GM18861 (cell line): ENCODE data around the gene NPIPB6.
A peak's percentile ranks its signal among the peaks of the same experiment; 100 is the strongest.

Source experiments
- ATAC-seq: cut with Tn5 transposase; IDR thresholded peaks from one replicate; pipeline ENCODE4 v1.9.1; 2021; ENCODE audit not compliant: unreplicated experiment

The NPIPB6 gene

DNA sequence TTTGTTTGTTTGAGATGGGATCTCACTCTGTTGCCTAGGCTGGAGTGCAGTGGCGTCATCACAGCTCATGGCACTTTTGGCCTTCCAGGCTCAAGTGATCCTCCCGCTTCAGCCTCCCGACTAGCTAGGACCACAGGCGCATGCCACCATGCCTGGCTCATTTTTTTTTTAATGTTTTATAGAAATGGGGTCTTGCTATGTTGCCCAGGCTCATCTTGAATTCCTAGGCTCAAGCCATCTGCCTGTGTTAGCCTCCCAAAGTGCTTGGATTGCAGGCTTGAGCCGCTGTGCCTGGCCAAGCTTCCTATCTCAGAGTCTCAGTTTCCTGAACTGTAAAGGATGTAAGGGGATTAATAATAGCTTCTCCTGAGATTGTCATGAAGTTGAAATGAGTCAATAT, 63.0 kb downstream of the NPIPB6 start:
- ATAC-seq: no peak

DNA sequence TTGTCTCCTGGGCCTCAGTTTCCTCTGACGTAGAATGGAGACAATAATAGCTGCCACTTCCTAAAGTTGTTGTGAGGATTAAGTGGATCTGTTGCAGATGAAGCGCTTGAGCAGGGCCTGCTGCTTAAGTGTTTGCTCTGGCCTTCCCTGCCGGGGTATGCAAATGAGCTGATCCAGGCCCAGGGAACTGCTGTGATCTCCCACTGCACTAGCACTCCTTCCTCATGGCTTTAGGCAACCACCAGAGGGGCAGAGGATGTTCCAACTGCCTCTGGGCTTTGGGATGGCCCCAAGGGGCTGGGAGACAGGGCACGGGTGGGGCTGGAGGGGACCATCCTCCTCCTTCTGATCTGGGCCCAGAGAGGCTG, 64.8 kb downstream of the NPIPB6 start:
- ATAC-seq: no peak

DNA sequence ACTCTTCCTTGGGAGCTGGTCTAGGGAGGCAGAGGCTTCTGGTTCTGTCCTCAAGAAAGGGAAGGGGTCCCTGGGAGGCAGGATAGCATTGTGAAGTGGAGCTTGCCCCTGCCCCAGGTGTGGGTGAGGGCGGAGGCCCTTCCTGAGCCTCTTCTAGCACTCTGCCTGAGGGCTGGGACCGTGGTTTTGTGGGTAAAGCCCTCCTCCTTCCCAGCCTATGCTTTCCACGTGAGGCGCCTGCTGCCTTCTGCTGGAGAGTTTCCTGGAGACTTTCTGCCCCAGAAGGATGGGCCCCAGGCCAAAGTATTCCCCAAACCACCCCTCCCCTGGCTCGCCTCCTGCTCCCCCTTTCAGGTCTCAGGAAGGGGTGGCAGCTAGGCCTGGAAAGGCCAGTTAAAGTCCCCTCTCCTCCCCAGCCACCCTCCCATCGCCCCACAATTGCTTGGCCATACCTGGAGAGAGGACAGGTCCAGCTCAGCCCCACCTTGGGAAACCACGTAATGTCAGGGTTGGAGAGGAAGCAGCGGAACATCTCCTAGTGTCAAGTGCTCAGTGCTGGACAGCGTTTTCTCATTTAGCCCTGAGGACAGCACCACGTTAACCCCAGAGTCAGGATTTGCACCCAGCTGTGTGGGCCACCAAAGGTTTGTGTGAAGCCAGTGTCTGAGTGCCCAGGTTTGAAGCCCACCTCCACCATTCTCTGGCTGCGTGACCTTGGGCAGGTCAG, 65.4 kb downstream of the NPIPB6 start:
- no peak for ATAC-seq

DNA sequence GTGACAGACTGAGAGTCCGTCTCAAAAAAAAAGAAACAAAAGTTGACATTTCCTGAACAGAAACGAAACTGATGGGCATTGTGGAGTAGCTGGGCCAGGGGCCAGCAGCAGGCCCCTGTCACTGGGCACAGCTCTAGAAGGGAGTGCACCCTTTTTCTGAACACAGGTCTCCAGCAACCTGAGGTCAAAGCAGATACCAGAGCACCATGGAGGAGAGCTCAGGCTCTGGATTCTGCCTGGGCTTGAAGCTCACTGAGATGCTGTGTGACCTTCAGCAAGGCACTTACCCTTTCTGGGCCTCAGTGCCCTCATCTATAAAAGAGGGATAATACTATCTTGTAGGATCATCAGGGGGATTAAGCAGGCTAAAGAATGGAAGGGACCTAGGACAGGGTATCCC, 66.0 kb downstream of the NPIPB6 start:
- no peak for ATAC-seq

DNA sequence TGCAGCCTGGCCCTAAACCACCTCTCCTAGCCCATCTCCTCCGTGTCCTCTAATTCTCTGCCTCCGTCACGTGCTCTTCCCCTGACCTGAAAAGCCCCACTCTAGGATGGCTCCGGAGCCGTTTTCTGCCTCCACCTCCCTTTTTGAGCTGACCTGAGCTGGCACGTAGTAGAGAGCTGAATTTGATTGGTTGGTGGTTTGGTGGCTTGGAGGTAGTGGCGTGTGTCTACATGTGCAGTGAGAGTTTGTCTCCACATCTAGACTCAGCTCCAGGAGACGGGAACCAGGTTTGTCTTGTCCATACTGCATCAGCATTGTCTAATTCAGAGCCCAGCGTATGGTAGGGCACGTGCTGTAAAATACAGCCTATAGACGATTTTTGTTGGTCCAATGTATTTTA, 68.0 kb downstream of the NPIPB6 start:
- ATAC-seq: no peak

DNA sequence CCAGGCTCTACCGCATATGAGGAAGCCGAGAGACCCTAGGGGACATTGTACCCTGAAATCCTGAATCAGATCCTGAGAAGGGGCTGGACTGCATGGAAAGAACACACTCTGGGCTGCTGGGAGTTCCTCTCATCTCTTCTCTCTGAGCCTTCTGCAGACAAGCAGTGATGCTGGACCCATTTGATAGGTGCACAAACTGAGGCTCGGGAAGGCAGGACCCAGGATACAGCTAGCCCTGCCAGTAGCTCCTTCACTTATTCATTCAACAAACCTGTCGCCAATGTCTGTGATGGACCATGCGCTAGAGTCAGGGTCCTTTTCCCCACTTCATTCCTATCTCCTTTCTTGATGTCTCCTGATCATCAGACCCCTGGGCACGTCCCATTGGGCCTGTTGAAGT, 69.1 kb downstream of the NPIPB6 start:
- no peak for ATAC-seq

DNA sequence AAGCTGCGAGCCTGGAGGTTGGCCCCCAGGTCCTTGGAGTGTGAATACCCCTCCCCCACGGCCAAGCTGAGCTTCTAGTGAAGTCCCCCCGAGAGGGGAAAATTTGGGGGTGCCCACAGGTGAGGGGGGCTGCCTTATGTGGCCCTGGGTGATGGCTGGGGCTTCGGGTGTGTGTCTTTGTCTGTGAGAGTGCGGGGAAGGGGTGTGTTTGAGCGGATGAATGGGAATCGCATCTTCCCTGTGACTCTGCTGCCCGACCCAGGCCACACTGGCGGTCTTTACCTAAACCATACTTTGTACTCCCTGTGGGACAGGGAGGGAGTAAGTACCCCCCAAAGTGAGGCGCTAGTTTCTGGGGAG, 69.7 kb downstream of the NPIPB6 start:
- no peak for ATAC-seq

DNA sequence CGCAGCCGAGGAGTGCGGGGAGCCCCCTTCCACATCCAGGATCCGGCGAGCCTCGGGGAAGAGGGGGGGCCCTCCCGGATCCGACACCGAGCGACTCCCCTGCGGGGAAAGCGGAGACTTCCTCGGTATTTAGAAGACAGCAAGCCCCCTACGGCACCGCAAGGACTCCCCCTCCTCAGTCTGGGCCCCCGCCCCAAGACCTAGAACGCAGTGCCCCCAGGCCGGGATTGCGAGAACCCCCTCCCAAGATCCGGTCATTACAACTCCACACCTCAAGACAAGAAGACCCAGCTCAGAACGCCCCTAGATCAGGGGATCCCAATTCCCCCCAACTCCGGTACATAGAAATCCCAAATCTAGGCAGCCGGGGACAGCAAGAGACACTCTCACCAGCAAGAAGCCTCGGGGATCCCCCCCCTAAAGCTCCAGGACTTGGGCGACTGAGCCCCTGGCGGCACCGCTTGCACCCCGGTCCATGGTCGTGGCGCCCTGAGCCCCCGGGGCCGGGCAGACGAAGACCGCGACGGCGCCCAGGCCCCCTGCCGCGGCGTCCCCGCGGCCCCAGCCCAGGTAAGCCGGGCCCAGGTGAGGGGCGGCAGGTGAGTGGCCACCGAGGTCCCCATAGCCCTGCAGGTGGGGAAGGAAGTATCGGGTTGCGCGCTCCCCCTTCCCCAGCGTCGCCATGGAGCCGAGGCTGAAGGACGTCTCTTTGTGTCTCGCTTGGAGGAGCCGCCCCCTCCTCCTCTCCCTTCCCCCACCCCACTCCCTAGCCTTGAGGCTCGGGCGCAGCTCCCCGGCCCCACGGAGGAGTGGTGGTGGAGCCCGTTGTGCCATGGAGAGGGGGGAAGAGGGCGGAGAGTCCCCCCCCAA, 70.3 kb downstream of the NPIPB6 start:
- ATAC-seq: peak; percentile 10
